ENCODE results near the gene COA7.
"Not testable (repeated sequence)": the region's sequence is repeated elsewhere in the genome, so short reads cannot be mapped to it uniquely, and the experiment has no call there.

Gene COA7

GRCh38 chr1:52723260-52723659 is 25.1 kb upstream of the COA7 start:
- FAIRE-seq, result no peak
- TF ChIP-seq POLR2A (IDR thresholded peaks at IDR 0.05; ENCODE audit: low read depth, low read length), result no peak
- DNase-seq (ENCODE audit: insufficient read length, low spot score), result no peak

GRCh38 chr1:52715296-52715695 is 17.1 kb upstream of the COA7 start:
- not testable (repeated sequence) for DNase-seq (ENCODE audit: insufficient read length, low spot score); FAIRE-seq

DNA sequence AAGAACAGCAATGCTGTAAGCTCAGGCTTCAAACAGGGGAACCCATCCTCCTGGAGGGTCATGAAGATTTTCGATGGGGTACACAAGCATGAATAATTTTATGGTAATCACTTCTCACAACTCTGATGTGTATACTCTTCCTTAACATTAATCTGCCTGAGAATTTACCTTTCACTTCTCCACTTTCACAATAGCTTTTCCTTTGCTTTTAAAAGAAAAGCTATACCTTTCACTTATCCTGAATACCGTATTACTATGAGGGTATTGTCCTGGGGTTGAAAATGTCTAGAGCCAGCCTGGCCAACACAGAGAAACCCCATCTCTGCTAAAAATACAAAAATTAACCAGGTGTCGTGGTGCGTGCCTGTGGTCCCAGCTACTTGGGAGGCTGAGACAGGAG is 15.4 kb upstream of the COA7 start:
- FAIRE-seq, result no peak
- no peak for TF ChIP-seq POLR2A (IDR thresholded peaks at IDR 0.05; ENCODE audit: low read depth, low read length)
- no peak for DNase-seq (ENCODE audit: insufficient read length, low spot score)

DNA sequence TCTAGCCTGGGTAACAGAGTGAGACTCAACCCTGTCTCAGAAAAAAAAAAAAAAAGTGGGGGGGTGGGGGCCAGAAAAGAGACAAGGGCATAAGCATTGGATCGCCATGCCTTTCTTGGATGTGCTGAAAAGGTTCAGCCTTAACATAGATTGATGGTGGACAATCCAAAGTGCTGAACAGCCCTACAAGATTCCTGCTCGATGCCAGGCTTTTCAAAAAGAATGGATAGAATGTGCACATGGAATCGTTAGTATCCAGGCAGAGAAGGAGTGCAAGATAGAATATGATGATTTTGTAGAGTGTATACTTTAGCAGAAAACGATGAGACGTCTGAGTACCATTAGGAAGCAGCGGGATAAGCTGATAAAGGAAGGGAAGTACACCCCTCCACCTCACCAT is 10.9 kb upstream of the COA7 start:
- FAIRE-seq, result no peak
- no peak for DNase-seq (ENCODE audit: insufficient read length, low spot score)
- no peak for TF ChIP-seq POLR2A (IDR thresholded peaks at IDR 0.05; ENCODE audit: low read depth, low read length)

DNA sequence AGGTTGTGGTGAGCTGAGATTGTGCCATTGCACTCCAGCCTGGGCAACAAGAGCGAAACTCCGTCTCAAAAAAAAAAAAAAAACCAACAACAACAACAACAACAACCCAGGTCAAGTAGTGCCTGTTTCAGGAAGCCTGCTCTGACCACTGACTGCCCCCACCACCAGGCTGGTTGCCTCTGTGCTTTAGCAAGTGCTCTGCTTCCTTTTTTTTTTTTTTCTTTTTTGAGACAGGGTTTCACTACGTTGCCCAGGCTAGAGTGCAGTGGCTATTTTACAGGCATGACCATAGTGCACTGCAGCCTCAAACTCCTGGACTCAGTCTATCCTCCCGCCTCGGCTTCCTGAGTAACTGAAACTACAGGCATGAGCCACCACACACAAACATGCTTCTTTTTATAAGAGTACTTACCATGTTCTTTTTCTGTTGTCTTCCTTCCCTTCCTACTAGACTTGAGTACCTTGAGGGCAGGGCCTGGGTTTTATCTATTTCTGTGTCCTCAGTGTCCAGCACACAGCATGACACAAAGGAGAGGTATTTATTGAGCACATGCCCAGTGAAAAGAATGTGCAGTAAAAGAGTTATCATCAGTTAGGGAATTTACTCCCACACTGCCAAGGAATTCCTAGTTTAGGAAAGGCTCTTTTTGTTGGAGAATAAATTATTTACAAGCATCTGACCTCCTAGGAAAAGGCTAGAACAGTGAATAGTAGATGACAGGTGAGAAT is 9.9 kb upstream of the COA7 start:
- peak; percentile 23 for DNase-seq (ENCODE audit: insufficient read length, low spot score)
- no peak for FAIRE-seq
- TF ChIP-seq POLR2A (IDR thresholded peaks at IDR 0.05; ENCODE audit: low read depth, low read length), result no peak

GRCh38 chr1:52706941-52707926 is 9.1 kb upstream of the COA7 start:
- no peak for TF ChIP-seq POLR2A (IDR thresholded peaks at IDR 0.05; ENCODE audit: low read depth, low read length)
- no peak for FAIRE-seq
- no peak for DNase-seq (ENCODE audit: insufficient read length, low spot score)

- FAIRE-seq (no peak), DNase-seq (ENCODE audit: insufficient read length, low spot score) (no peak)
- no peak for TF ChIP-seq POLR2A (IDR thresholded peaks at IDR 0.05; ENCODE audit: low read depth, low read length)
These were observed 8.1 kb upstream of the COA7 start for GRCh38 chr1:52706136-52706670.

DNA sequence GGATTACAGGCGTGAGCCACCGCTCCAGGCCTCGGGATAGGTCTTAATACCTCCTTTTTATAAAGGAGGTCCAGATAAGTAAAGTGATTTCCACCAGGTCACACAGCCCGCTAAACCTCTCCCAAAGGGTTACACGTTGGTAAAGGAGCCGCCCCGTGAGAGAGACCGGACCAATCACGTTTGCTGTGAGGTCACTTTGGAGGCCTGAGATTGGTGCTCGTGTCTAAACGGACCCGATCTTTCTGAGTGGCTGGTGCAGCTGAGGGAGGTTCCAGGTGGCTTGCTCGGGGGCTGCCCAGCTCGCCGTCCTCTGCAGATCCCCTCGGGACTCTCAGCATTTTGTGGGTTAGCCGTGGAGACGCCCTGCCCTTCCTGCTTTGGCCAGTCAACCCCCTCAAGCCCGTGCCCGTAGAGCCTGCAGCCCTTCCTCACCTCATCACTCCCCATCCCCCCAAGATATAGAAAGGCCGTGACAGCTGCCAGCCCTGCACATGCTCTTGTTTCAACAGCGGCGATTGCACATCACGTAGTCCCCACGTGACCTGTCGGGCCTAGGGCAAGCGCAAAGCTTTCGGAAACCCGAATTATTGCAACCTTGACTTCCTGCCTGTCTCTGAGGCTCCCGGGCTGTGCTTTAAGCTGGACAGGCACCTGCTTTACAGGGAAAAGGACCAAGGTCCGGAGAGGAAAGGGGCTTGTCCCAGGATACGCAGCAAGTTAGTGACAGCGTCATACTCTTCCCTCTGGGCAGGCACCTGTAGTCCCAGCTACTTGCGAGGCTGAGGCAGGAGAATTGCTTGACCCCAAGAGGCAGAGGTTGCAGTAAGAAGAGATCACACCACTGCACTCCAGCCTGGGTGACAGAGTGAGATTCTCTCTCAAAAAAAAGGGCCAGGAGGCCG is 5.0 kb upstream of the COA7 start:
- TF ChIP-seq POLR2A (IDR thresholded peaks at IDR 0.05; ENCODE audit: low read depth, low read length), result peak; percentile 36; the same call in 1 of the 2 replicates
- FAIRE-seq, result no peak
- DNase-seq (ENCODE audit: insufficient read length, low spot score), result peak; percentile 63

GRCh38 chr1:52695627-52696026 is 2.5 kb downstream of the COA7 start:
- no peak for TF ChIP-seq POLR2A (IDR thresholded peaks at IDR 0.05; ENCODE audit: low read depth, low read length)
- DNase-seq (ENCODE audit: insufficient read length, low spot score) (no peak), FAIRE-seq (no peak)

DNA sequence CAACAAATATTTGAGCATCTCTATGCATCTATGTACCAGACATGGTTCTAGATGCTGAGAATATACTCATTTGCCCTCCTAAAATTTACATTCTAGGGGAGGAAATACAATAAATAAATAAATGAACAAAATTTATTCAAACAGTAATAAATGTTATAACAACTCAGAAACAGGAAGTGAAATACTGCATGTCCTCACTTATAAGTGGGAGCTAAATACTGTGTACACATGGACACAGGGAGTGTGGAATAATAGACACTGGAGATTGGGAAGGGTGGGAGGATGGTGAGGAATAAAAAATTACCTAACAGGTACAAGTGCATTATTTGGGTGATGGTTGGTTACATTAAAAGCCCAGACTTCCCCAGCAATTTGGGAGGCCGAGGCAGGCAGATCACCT is 4.3 kb downstream of the COA7 start:
- FAIRE-seq (no peak), DNase-seq (ENCODE audit: insufficient read length, low spot score) (no peak)
- no peak for TF ChIP-seq POLR2A (IDR thresholded peaks at IDR 0.05; ENCODE audit: low read depth, low read length)

DNA sequence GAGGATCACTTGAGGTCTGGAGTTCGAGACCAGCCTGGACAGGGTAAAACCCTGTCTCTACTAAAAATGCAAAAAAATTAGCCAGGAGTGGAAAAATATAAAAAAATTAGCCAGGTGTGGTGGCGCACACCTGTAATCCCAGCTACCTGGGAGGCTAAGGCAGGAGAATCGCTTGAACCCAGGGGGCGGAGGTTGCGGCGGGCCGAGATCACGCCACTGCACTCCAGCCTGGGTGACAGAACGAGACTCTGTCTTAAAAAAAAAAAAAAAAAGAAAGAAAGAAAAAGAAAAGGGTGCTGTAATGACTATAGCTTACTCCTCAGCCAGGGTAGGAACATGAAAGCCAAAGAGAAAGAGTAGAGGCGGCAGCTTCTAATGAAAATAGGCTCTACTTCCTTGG is 4.8 kb downstream of the COA7 start:
- FAIRE-seq; DNase-seq (ENCODE audit: insufficient read length, low spot score): not testable (repeated sequence)

DNA sequence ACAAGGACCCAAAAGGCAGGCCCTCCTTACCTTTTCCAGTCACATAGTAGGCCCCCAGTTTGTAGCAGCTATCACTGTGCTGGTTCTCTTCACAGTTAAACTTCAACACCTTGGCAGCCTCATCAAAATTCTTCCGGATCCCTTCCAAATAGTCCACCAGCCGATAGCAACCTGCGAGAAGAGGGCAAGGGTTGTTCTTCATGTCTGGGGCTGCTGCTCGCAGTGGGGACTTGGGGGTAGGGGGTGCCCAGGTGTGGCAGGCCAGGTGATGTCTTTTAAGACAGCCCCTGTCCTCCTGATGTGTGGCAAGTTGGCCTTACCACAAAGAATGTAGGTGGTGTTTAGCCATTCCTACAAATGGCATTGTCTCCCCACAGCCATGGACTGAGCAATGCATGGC is 5.5 kb downstream of the COA7 start:
- FAIRE-seq (no peak), DNase-seq (ENCODE audit: insufficient read length, low spot score) (no peak)
- TF ChIP-seq POLR2A (IDR thresholded peaks at IDR 0.05; ENCODE audit: low read depth, low read length), result no peak

DNA sequence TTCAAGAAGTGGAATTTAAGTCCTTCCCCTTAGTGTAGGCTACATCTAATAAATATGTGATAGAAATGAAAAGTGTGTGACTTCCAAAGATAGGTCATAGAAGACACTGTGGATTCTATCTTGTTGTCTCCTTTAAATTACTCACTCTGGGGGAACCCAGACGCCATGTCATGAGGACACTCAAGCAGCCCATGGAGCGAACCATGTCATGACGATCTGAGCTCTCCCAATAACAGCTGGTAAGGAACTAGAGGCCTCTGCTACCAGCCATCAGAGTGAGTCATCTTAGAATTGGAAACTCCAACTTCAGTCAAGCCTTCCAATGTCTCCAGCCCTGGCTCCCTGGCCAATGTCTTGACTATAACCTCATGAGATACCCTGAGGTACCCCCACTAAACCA is 6.3 kb downstream of the COA7 start:
- no peak for TF ChIP-seq POLR2A (IDR thresholded peaks at IDR 0.05; ENCODE audit: low read depth, low read length)
- no peak for FAIRE-seq
- DNase-seq (ENCODE audit: insufficient read length, low spot score), result no peak

DNA sequence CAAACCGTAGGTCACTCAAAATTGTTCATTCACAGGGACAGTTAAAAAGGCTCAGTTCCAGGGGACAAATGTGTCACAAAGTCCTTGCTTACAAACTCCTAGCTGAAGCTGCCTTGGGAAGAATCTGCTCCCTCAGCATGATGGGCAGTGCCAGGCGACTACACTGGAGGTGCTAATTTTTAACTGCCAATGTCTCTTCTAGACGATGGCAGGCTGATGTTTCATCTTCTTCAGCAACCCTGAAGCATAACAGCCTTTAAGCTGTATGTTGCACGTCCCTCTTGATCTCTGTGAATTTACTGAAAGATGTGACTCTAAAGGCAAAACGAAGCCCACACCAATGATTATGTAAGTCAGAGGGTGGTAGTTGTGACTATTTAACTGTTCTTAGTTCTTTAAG is 11.3 kb downstream of the COA7 start:
- no peak for FAIRE-seq
- TF ChIP-seq POLR2A (IDR thresholded peaks at IDR 0.05; ENCODE audit: low read depth, low read length), result no peak

GRCh38 chr1:52686261-52686751 is 11.8 kb downstream of the COA7 start:
- FAIRE-seq, result peak; percentile 58
- not testable (repeated sequence) for DNase-seq (ENCODE audit: insufficient read length, low spot score)

More for the DNA sequence above, 11.3 kb downstream of the COA7 start:
- no peak for DNase-seq (ENCODE audit: insufficient read length, low spot score)

Data from H54 (cell line).